Vagina (tissue), 2 donors: ENCODE data around the gene OR10AD1.

Experiments used
- POLR2A ChIP-seq, 2 donors: fragments of 450-650 bp; IDR thresholded peaks; one replicate each; pipeline ENCODE4 v1.6.1; 2017; ENCODE audit warnings: antibody characterized with exemption in 2 of 2, mild to moderate bottlenecking in 2 of 2, moderate library complexity in 2 of 2
- TF ChIP-seq, protein P1 (sequence below), 3 experiments: fragments of 450-650 bp in 2 of 3; fragments of 200-600 bp in 1 of 3; sonication (generic) in 1 of 3; IDR thresholded peaks; one replicate each; pipeline ENCODE4 v1.5.1; 2017 to 2019; ENCODE audit warnings: antibody characterized with exemption in 3 of 3, mild to moderate bottlenecking in 2 of 3, moderate library complexity in 2 of 3

DNA sequence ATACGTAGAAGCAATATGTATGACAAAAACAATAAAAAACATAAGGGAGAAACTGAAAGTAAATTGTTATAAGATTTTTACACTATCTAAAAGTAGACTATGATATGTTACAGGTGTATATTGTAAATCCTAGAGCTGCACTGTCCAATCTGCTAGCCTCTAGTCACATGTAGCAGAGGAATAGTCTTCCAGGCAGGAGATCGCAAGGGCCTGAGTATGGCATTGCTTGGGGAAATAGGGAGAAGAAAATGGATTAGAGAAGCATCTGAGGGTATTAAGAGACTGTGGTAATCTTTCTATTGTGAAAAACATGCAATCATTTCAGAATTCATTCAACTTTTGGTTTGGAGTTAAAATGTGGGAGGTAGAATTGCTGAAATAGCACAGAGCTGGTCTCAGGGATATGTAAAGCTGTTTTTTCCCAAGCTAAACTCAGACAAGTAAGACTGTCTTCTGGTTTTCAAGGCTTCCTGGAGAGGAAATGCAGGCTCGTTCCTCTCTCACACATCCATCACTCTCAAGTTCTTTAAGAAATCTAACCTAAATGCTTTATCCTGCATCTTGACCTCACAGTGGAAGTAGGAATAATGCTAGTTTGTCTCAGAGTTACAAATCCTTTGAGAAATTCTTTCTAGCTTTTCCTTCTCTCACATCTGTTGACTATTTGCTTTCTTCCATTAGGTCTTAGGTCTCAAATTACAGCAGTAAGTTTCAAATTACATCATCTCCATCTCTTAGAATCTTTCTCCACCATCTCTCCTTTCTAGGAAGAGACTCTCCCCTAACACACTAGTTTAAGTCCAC lies 27.3 kb downstream of the OR10AD1 start:
- TF ChIP-seq, protein P1, sequence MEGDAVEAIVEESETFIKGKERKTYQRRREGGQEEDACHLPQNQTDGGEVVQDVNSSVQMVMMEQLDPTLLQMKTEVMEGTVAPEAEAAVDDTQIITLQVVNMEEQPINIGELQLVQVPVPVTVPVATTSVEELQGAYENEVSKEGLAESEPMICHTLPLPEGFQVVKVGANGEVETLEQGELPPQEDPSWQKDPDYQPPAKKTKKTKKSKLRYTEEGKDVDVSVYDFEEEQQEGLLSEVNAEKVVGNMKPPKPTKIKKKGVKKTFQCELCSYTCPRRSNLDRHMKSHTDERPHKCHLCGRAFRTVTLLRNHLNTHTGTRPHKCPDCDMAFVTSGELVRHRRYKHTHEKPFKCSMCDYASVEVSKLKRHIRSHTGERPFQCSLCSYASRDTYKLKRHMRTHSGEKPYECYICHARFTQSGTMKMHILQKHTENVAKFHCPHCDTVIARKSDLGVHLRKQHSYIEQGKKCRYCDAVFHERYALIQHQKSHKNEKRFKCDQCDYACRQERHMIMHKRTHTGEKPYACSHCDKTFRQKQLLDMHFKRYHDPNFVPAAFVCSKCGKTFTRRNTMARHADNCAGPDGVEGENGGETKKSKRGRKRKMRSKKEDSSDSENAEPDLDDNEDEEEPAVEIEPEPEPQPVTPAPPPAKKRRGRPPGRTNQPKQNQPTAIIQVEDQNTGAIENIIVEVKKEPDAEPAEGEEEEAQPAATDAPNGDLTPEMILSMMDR (IDR thresholded peaks at IDR 0.05): no peak
- no peak for TF ChIP-seq POLR2A (IDR thresholded peaks at IDR 0.05)
